ENCODE measurements around the gene DAGLA. TPM values are rescaled to one million over a fixed set of nuclear protein-coding genes. Genes with fewer than 3 reads are reported as not detected.

The DAGLA gene
- total and polyA plus RNA-seq, 8 donors: 3.7 to 6.9 (median 5.2) TPM

GRCh38 chr11:61720597-61720996 lies 40.4 kb downstream of the DAGLA start:
- TF ChIP-seq CTCF (IDR thresholded peaks at IDR 0.05): no peak
- ATAC-seq: no peak

GRCh38 chr11:61724437-61724836 lies 44.2 kb downstream of the DAGLA start:
- no peak overlapping the region for H3K4me3 ChIP-seq
- H3K36me3 ChIP-seq: peaks cover 0 to 31% (median 0%) of the 10 kb centered on the region in 3 donors
- WGBS, 2 donors: 92 to 93% methylated on average over 9 of the region's 9 CpGs
- no peaks in the 10 kb centered on the region for H3K9me3 ChIP-seq
- no peaks in the 10 kb centered on the region for H3K27me3 ChIP-seq
- intact Hi-C loops (cut with DNase I): no loop called here
- no peak for DNase-seq
- ATAC-seq: no peak
- no peak for TF ChIP-seq CTCF (IDR thresholded peaks at IDR 0.05)
- FAIRE-seq: no peak
- H3K4me1 ChIP-seq: peaks cover 0 to under 1% (median 0%) of the 10 kb centered on the region in 3 donors
- no peak overlapping the region for H3K27ac ChIP-seq

More at GRCh38 chr11:61720597-61720996, 40.4 kb downstream of the DAGLA start:
- no peak for DNase-seq
- 93 to 94% methylated on average over 20 of the region's 20 CpGs for WGBS, 2 donors
- no peaks in the 10 kb centered on the region for H3K9me3 ChIP-seq
- H3K27me3 ChIP-seq: no peaks in the 10 kb centered on the region
- no peak overlapping the region for H3K4me3 ChIP-seq
- no peak for FAIRE-seq
- no peak overlapping the region for H3K27ac ChIP-seq
- no peaks in the 10 kb centered on the region for H3K4me1 ChIP-seq
- peaks cover 0 to 16% (median 0%) of the 10 kb centered on the region in 3 donors for H3K36me3 ChIP-seq
- intact Hi-C loops (cut with DNase I): no loop called here

GRCh38 chr11:61725781-61726231 lies 45.6 kb downstream of the DAGLA start:
- Histone ChIP-seq H3K27me3 (no peaks in the 10 kb centered on the region), H3K4me1 (peaks cover 0 to 12% (median 5%) of the 10 kb centered on the region in 3 donors), H3K9me3 (no peaks in the 10 kb centered on the region), H3K27ac (no peak overlapping the region), H3K4me3 (no peak overlapping the region), H3K36me3 (peaks cover 0 to 34% (median 0%) of the 10 kb centered on the region in 3 donors)
- FAIRE-seq (no peak), DNase-seq (no peak), ATAC-seq (no peak)
- 89 to 91% methylated on average over 12 of the region's 12 CpGs for WGBS, 2 donors
- no peak for TF ChIP-seq CTCF (IDR thresholded peaks at IDR 0.05)
- intact Hi-C loops (cut with DNase I): no loop called here

- TF ChIP-seq CTCF (IDR thresholded peaks at IDR 0.05): no peak
- WGBS, 2 donors: 89 to 93% methylated on average over 13 of the region's 13 CpGs
- ATAC-seq: no peak
- Histone ChIP-seq H3K36me3 (peaks cover 0 to 34% (median 0%) of the 10 kb centered on the region in 3 donors), H3K9me3 (no peaks in the 10 kb centered on the region), H3K27me3 (no peaks in the 10 kb centered on the region), H3K4me1 (peaks cover 0 to 19% (median 5%) of the 10 kb centered on the region in 3 donors), H3K4me3 (no peak overlapping the region), H3K27ac (no peak overlapping the region)
- intact Hi-C loops (cut with DNase I): no loop called here
- no peak for DNase-seq
- no peak for FAIRE-seq
These were observed 46.6 kb downstream of the DAGLA start for GRCh38 chr11:61726775-61727174.

- no peak overlapping the region for H3K4me3 ChIP-seq
- no peaks in the 10 kb centered on the region for H3K9me3 ChIP-seq
- FAIRE-seq (no peak), ATAC-seq (no peak), DNase-seq (no peak)
- H3K36me3 ChIP-seq: peaks cover 0 to 34% (median 0%) of the 10 kb centered on the region in 3 donors
- no peak overlapping the region for H3K27ac ChIP-seq
- H3K4me1 ChIP-seq: peaks cover 0 to 19% (median 5%) of the 10 kb centered on the region in 3 donors
- no peaks in the 10 kb centered on the region for H3K27me3 ChIP-seq
- TF ChIP-seq CTCF (IDR thresholded peaks at IDR 0.05): no peak
- intact Hi-C loops (cut with DNase I): no loop called here
- WGBS, 2 donors: 87 to 98% methylated on average over 3 of the region's 3 CpGs
These were observed 47.2 kb downstream of the DAGLA start for GRCh38 chr11:61727401-61727811.

All from pancreas (tissue), 10 donors.